Hippocampal formation (tissue), 2 donors: ENCODE data around the gene DGKG.
A peak's percentile ranks its signal among the peaks of the same experiment; 100 is the strongest.

ENCODE experiments used
- DNase-seq, 2 donors: peaks; one replicate each; lab custom pipeline; 2025; lab: John Stamatoyannopoulos, UW

The DGKG gene

DNA sequence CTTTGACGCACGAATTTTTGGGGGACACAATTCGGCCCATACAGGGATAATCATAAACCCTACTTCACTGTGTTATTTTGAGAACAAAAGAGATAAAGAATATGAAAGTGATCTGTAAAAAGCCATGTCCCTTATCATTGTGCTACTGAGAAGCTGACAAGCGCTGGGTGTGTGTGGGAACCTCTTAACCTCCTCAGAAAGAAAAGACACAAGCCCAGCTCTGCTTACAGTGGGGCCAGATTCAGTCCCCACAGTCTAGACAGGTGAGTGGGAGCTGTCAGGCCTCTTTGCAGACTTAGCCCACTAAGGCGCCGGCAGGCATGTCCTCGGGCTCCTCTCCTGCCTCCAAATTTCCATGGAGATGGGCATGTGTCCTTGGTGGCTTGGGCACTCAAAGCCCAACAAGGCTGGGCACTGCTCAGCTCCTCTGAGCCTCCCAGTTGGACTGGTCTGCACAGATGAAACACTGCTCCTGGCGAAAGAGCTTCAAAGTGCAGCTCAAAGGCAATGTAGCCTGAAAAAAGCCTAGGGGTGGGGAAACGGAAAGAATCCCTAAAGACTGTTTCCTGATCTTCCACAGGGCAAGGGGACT, 188.7 kb downstream of the DGKG start:
- DNase-seq = no peak

DNA sequence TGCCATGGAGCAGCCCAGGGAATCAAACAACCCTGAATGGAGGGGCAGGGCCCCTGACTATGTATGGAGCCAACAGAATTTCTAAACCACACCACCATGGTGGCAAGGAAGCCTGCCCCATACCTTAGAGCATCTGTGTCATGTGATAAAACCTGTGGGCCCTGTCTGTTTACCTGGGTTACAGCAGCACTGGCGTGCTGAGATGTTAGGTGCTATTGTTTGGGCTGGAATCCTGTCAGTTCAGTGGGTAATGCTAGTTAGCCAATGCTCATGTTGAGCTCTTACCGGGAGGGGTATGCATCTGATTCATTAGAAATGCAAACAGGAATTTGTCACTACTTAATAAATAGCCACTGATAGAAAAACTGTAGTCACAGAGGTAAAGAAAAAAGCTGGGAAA, 189.7 kb downstream of the DGKG start:
- DNase-seq = no peak

DNA sequence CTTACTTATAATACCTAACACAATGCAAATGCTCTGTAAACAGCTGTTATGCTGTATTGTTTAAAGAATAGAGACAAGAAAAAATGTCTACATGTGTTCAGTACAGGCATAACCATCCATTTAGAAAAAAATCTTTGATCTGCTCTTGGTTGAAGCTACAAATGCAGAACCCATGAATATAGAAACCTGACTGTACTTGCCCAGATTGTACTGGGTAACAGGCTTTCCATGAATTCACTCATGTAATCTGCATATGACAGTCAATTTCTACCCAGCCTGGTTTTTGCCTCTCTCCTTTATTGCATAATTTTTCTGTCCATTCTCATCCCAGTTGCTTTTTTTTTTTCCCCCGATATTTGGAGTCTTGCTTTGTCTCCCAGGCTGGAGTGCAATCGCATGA, 190.5 kb downstream of the DGKG start:
- no peak for DNase-seq

DNA sequence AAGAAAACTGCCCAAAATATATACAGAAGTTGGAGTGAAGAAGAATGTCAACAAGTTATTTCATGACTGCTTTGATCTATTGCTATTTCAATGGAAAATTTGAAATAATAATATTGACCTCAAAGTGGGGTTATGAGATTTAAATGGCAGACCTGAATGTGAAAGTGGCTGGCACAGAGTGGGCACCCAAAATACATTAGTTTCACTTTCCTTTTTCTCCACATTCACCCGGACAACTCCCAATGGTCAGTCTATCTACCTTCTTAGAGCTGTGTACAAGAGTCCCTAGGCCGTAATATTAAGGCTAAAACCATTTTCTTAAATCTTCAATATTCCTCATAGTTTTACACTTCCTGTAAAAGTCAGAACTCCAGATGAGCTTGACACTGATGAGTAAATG, 191.5 kb downstream of the DGKG start:
- DNase-seq = no peak

DNA sequence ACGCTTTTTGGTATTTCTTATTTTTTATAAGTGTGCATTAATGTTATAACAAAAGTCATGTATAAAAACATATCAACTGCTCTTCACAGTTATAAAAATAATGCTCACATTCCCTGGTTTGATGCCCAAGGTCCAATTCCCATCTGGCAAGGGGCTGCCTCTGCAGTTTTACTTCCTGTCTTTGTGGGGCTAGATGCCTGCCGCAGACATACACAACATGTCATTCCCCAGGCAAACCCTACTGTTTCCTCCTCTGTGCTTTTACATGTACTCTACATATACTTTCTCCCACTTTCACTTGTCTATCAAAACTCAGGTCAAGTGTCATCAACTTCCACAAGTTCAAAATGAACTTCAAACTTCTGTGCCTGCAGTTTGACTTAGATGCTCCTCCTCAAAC, 192.7 kb downstream of the DGKG start:
- no peak for DNase-seq

DNA sequence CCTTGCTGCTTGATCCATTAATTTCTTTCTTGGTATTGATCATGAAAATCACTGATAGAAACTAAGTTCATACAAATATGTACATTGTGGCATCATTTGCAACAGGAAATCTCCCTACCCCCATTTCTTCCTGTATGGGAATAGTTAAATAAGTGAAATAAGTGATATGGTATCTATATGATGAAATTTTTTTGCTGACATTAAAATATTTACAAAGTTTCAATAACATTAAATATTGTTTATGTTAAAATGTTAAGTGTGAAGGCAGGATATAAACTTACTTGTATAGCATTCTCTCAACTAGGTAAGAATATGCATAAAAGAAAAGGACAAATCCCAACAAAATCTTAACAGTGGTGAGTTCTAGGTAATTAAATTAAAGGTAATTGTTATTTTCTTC, 193.1 kb downstream of the DGKG start:
- DNase-seq = no peak

DNA sequence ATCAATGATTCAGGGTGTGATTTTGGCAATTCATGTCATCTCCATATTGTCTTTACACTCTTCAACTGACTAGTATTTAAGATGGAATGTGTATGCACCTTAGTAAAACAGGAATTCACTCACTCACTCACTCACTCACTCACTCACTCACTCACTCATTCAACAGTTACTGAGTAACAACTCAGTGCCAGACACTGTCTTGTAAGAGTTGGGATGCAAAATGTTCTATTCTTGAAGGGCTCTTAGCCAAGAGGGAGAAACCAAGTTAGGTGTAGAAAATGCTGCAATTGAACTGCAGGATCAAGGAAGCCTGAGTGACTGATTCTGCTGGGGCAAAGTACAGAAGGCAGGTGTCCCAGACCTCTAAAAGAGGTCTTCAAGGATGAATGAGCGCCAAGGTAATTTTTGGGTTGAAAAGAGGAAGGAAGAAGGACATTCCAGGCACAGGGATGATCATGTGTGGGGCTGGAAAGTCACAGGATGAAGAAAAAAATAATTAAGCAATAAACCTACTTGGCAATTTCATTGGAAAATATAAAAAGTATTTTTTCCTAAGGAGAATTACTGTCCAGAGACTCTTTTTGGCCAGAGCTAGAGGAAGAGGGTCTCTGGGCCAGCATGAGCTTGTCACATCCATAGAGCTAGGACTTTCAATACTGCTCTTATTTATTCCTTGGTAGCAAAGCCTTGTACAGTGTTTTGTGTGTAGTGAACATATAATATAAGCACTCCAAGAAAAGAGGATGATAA, 194.2 kb downstream of the DGKG start:
- DNase-seq = peak in 1 of 2 donors; percentile 41

DNA sequence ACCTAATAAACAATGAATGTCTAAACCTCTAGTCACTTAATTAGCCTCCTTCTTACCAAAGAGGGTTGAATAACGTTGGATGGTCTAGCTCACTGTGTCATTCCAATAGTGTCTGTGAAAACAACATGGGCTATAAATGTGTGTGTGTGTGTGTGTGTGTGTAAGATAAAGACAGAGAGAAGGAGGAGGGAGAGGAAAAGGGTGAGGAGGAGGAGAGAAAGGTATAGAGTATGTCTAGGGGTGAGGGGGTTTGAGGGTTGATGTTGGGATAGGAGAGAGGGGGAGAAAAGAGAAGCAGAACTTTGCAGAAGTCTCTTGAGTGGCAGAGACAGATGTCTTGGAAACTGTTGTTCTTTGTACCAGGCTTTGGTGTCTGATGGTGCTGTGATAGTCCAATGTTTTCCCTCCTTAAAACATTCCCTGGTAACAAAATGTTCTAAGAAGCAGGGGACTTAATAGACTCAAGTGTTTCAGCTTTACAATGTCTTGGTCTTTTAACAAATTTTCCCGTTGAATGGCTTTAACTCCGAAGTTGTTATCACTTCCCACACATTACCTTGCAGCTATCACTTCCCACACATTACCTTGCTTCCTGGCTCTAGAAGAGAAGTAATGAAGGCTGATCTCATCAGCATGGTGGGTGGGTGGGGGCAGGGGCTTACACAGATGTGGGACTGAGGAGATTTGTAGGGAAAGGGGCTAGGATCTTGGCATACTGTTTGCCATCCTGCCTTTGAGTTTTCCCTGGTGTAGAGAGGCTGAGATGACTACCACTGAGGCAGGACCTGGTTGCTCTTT, 195.3 kb downstream of the DGKG start:
- DNase-seq = no peak

DNA sequence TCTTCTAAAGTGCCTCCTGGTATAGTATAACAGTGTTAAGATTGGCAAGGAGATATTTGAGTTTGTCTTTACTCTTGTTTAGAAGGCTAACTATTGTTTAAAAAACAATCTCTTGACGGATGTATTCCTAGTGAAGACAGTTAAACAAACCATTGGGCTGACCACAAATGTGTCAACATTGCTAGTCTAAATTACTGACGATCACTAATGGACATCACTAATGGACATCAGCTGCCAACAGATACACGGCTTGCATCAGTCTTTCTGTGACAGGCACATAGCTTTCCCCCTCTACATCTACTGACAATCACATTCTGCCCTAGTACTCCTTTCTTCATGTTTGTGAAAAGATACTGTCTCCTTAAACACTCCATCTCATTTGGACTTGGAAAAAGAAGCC, 196.0 kb downstream of the DGKG start:
- DNase-seq = no peak

DNA sequence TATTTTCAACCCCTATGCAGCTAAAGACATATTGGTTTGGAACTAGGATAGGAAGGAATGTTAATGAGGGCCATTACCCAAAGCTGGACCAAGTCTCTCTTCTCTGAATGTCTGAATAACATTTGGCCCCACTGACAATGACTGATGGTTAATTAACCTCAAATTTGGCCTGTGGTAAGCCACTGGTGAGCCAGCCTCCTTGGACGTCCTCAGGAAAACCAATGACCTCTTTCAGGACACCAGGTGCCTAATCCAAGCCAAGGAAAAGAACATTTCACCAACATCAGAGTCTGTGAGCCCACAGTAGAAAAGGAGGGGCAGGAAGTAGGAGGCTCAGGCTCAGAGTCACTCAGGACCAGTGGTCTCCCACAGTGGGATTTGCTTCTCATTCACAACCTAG, 196.7 kb downstream of the DGKG start:
- no peak for DNase-seq

DNA sequence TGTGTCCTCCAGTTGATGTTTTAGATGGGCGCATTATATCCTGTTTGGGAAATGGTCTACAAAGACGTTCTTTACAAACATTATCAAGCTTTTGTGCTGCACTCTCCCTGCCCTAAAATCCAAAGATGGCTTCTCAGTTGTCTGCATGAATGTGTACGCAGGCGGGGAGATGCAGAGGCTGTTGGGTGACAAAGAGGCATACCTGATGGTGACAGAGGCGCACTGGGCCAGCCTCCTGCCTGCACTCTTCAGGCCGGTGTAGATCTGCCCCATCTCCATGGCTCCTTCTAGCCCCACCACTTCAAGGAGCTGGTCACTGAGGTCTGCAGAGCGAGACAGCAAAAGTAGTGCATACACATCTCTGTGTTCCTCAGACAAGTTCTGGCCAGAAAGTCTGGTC, 197.3 kb downstream of the DGKG start:
- no peak for DNase-seq

DNA sequence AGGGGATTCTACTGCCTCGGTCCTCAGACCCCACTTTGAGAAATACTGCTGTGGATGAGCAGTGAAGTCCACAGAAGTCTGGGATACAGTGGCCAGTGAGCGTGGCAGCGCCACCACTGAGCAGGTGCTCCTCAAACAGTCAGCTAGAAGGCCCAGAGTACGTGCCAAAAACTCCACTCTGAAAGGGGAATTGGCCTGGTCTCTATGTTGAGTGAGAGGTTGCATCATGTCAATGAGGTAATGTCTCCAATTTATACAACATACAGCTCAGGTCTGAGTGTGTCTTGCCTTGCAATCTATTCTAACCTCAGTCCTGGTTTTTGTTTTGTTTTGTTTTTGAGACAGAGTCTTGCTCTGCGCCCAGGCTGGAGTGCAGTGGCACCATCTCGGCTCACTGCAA, 199.8 kb downstream of the DGKG start:
- DNase-seq = no peak

DNA sequence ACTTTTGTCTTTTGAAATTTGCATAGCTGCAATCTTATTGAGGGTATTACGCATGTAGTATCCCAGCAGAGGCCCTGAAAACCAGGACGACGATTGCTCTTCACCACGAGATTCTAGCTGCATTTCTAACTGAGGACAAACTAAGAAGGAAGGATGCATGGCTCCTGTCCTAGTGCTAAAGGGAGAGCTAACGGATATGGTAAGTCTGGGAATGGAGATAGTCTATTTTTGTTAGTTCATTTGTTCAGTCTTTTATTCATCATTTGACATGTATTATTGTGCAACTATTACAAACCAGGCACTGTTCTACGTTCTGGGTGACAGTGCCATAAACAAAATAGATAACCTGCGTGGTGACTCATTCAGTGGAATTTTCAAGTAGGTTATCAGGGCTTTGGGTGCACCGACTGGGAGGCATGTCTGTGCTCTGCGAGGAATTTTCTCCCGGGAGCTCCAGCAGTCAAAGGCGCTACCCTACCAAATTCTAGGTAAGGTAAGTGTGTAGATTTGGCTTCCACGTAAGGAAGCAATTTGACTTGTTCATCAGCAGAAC, 201.3 kb downstream of the DGKG start:
- DNase-seq = no peak

DNA sequence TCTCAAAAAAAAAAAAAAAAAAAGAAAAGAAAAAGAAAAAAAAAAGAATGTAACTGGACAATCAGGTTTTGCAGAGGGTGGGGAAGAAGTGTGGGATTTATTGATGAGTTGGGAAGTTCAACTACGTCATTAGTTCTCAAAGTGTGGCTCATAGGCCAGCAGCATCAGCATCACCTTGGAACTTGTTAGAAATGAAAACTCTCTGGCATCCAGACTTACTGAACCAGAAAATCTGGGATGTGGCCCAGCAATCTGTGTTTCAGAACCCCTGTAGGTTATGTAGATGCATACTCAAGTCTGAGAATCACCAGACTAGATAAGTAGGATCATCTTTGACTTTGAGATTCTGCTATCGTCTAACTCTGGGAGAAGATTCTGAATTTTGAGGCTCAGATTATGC, 207.4 kb downstream of the DGKG start:
- no peak for DNase-seq

DNA sequence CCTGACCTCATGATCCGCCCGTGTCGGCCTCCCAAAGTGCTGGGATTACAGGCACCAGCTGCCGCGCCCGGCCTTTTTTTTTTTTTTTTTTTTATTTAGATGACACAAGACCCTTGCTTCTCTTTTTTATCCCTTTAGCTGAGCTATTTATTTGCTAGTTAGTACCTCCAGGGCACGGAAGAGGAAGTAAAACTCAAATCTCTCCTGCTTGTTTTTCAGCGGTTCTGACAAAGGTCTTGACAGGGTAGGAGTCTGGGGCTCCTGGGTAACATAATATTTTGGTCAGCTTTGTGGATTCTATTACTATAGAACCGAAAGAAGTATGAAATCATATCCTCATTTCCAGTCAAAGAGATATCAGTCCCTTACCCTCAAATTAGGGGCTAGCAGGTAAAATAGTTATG, 209.1 kb downstream of the DGKG start:
- no peak for DNase-seq

DNA sequence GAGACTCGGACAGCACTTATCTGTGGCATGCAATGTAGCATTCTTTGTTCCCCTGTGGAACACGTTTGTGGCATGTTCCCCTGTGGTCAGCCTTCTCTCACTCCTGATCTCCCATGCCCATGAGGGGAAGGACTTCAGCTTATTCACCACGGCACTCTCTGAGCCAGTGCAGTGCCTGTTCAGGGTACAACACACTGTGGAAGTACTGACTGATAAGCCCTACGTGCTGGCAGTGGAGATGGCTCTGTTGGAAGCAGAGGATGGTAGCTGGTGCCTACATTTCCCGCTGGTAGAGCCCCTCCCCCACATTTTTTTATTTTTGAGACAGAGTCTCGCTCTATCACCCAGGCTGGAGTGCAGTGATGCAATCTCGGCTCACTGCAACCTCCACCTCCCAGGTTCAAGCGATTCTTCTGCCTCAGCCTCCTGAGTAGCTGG, 209.7 kb downstream of the DGKG start:
- no peak for DNase-seq

DNA sequence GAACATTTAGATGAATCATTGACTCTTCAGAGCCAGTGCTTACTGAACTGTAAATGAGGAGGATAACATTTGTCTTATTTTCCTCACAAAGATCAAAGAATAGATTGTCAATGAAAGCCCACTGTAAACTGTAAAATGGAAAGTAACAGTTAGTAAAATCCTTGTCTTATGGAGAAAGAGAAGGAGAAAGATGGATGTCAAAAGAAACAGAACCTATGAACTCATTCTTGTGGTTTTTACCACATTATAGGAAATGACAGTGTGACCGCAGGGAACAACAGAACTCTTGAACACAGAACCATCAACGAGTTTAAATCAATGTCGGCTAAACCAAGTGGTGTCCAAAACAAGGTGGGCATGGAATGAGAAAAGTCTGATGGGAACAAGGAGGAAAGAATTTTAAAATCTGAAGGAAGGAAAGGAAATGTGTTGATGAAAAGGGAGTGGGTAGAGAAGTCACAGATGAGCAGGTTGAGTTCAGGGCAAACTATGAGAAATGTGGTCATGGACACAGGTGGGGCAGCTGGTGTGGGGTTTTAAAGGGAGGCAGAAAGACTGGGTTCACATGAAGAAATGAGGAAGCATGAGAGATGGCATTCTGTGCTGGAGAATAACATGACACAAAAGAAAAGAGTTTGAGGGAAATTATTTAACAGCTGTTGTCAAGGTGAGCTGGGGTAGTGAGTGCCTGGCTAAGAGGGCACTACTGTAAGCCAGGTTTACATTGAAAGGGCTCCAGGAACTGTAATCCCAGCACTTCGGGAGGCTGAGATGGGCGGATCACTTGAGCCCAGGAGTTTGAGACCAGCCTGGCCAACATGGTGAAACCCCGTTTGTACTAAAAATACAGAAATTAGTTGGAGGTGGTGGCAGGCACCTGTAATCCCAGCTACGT, 210.7 kb downstream of the DGKG start:
- DNase-seq = no peak

DNA sequence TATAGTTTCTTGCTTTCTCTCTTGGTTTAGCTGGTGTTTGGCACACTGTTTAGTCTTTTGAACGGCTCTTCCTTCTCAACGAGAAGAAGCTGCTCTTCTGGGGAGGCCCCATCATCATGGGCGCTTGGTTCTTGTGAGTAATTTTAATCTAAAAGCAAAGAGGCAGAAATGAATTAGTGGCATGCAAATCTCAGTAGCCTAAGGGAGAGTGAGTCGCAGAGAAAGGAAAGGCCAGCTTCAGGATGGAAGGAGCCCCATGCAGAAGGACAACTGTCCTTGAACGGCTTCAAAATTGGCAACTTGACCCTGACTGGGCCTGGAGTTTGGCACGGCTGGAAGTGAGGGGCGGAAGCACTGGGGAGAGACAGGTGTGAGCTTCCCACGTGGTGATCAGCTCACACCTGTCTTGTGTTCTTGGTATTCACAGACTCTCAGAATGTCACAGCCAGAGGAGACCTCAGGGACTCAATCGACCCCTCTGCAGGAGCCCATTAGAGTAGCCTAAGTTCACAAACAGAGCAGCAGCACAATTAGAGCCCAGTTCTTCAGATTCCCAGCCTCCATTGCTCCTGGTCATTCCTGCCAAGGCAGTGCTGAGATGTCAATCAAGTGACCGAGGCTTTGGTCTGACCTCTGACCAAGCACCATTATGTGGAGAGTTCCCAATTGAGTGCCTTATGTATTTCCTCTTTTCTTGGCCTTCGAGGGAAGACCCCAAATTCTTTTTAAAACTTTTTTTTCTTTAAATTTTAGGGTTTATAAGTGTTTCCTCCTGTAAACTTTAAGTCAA, 211.8 kb downstream of the DGKG start:
- no peak for DNase-seq

DNA sequence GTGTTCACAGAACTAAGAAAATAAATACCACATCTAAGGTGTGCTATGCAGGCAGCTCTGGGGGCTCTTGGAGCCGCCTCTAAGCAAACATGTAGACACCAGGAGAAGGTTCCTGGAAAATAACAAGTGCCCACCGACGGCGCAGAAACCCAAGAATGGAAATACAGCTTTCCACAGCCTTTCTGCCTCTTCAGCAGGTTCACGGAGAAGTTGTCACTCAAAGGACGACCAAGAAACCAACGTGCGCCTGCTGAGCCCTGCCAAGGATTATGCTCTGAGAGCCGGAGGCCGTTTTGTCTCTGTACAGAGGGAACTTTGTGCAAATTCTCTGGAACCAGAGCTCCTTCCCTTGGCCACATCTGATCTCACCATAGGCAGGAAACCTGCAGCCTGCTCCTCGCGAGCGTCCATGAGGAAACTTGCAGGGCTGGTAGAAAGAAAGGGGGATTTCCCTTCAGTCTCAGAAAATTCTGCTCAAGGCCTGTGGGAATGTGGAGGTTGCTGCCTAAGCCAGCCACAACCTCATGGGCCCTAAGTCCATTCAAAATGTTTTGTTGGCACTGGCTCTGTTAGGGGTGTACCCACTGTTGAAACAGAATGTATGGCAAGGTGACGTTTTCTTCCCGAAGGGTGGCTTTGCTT, 212.6 kb downstream of the DGKG start:
- no peak for DNase-seq

DNA sequence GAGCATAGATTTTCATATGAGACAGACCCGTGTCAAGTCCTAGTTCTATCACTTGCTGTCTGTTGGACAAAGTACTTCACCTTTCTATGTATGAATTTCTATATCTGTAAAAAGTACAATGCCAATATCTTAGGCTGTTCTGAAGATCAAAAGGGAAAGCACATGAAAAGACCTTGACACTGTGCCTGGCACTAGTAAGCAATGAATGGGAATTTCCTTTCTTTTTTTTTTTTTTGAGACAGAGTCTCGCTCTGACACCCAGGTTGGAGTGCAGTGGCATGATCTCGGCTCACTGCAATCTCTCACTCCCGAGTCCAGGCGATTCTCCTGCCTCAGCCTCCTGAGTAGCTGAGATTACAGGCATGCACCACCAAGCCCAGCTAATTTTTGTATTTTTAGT, 217.8 kb downstream of the DGKG start:
- no peak for DNase-seq
